Brain microvascular endothelial cell (primary cell): Measurements from ENCODE around the gene TARBP2.

Experiments
- DNase-seq: peaks from one replicate; pipeline ENCODE4 v3.0.0-alpha.2; 2020
- H3K27ac ChIP-seq: fragments of 250-450 bp; sonication (Bioruptor Pico); 2 replicates; pipeline ENCODE4 v1.5.1; 2020; ENCODE audit warnings: mild to moderate bottlenecking, moderate library complexity
- H3K27me3 ChIP-seq: fragments of 250-450 bp; sonication (Bioruptor Pico); replicated peaks from 2 replicates; pipeline ENCODE4 v1.5.1; 2020; ENCODE audit warnings: mild to moderate bottlenecking
- H3K36me3 ChIP-seq: fragments of 250-450 bp; sonication (Bioruptor Pico); replicated peaks from 2 replicates; pipeline ENCODE4 v1.5.1; 2020; ENCODE audit warnings: mild to moderate bottlenecking
- H3K4me3 ChIP-seq: 2 replicates; pipeline ENCODE4 v1.5.1; 2011; ENCODE audit warnings: low read depth, mild to moderate bottlenecking, control low read depth, low read length, moderate library complexity
- CTCF ChIP-seq: IDR thresholded peaks from 2 replicates; pipeline ENCODE4 v1.5.1; 2011; ENCODE audit warnings: low read depth, mild to moderate bottlenecking, moderate library complexity, low read length, control low read depth, inconsistent platforms; ENCODE audit errors: missing control alignments
- in situ Hi-C: cut with HindIII; loops from 2 replicates; pipeline ENCODE4 v1.10.0; 2017; ENCODE audit warnings: low sequenced_read_pairs, low pct_ligation_motif_present

The TARBP2 gene

GRCh38 chr12:53456654-53457366, 44.3 kb upstream of the TARBP2 start:
- DNase-seq, result no peak
- H3K27ac ChIP-seq, result no peak overlapping the region
- no peak for TF ChIP-seq CTCF
- H3K36me3 ChIP-seq, result peaks cover 87% of the 10 kb centered on the region
- in situ Hi-C loops, result no loop called here
- no peaks in the 10 kb centered on the region for H3K27me3 ChIP-seq
- H3K4me3 ChIP-seq, result no peak overlapping the region

- TF ChIP-seq CTCF, result no peak
- Histone ChIP-seq H3K4me3 (no peak overlapping the region), H3K27ac (no peak overlapping the region), H3K27me3 (no peaks in the 10 kb centered on the region), H3K36me3 (peaks cover 99% of the 10 kb centered on the region)
- DNase-seq, result no peak
- in situ Hi-C loops, result no loop called here
Measured at GRCh38 chr12:53459097-53459496, 42.0 kb upstream of the TARBP2 start.

- no peak for TF ChIP-seq CTCF
- no peak overlapping the region for H3K27ac ChIP-seq
- no peaks in the 10 kb centered on the region for H3K27me3 ChIP-seq
- H3K36me3 ChIP-seq, result peaks cover 99% of the 10 kb centered on the region
- no peak for DNase-seq
- no peak overlapping the region for H3K4me3 ChIP-seq
- in situ Hi-C loops, result no loop called here
Measured at GRCh38 chr12:53461059-53461458, 40.0 kb upstream of the TARBP2 start.

GRCh38 chr12:53461591-53461990, 39.5 kb upstream of the TARBP2 start:
- no peak for TF ChIP-seq CTCF
- DNase-seq, result no peak
- in situ Hi-C loops, result no loop called here
- H3K4me3 ChIP-seq, result no peak overlapping the region
- H3K27me3 ChIP-seq, result no peaks in the 10 kb centered on the region
- no peak overlapping the region for H3K27ac ChIP-seq
- H3K36me3 ChIP-seq, result peaks cover 99% of the 10 kb centered on the region

- DNase-seq, result no peak
- in situ Hi-C loops, result no loop called here
- Histone ChIP-seq H3K27me3 (no peaks in the 10 kb centered on the region), H3K27ac (no peak overlapping the region), H3K36me3 (peaks cover 99% of the 10 kb centered on the region), H3K4me3 (no peak overlapping the region)
- TF ChIP-seq CTCF, result no peak
Measured at GRCh38 chr12:53462935-53463334, 38.1 kb upstream of the TARBP2 start.

- no peak overlapping the region for H3K4me3 ChIP-seq
- in situ Hi-C loops, result no loop called here
- no peak for DNase-seq
- peaks cover 99% of the 10 kb centered on the region for H3K36me3 ChIP-seq
- no peaks in the 10 kb centered on the region for H3K27me3 ChIP-seq
- no peak for TF ChIP-seq CTCF
- no peak overlapping the region for H3K27ac ChIP-seq
Measured at GRCh38 chr12:53463802-53464560, 37.1 kb upstream of the TARBP2 start.
